Measurements from ENCODE around the gene ITGB3. TPM values are rescaled to one million over a fixed set of nuclear protein-coding genes. Genes with fewer than 3 reads are reported as not detected.
A peak's percentile ranks its signal among the peaks of the same experiment; 100 is the strongest.
"Not testable (repeated sequence)": the region's sequence is repeated elsewhere in the genome, so short reads cannot be mapped to it uniquely, and the experiment has no call there.

The ITGB3 gene
- total and polyA plus RNA-seq, 7 experiments from 2014 or later: 0.41 to 6.4 (median 0.56) TPM; not detected in 4

GRCh38 chr17:47221154-47221553 lies 32.5 kb upstream of the ITGB3 start:
- POLR2A ChIA-PET: interaction anchor here (0.6 to 1.7 kb wide), 3 partner anchors 15 to 58 kb away, joined by 3 to 9 read pairs (median 3); partner anchors contain the start of gene CDC27
- peaks cover 0 to 6% (median 0%) of the 10 kb centered on the region in 5 donors for H3K36me3 Mint-ChIP-seq
- CTCF ChIA-PET: interaction anchor here (1.2 kb wide), 1 partner anchor 37 kb away, joined by 3 read pairs; no protein-coding TSS in a partner anchor
- peaks cover 0 to 5% (median 0%) of the 10 kb centered on the region in 11 donors for H3K9me3 Mint-ChIP-seq
- Histone ChIP-seq H3K27ac (ENCODE audit: low read depth, low read length) (no peak overlapping the region), H3K4me3 (ENCODE audit: low read length) (no peak overlapping the region), H3K36me3 (ENCODE audit: control insufficient read depth in 2 of 3, insufficient read depth in 3 of 3, low read length in 3 of 3) (no peaks in the 10 kb centered on the region), H3K9me3 (ENCODE audit: control insufficient read depth in 2 of 3, low read length in 3 of 3) (no peaks in the 10 kb centered on the region), H3K4me1 (ENCODE audit: control insufficient read depth in 2 of 2, insufficient read depth in 2 of 2, low read length in 2 of 2) (peaks cover 19 to 46% of the 10 kb centered on the region in 2 donors), H3K27me3 (ENCODE audit: control insufficient read depth in 2 of 2, insufficient read depth in 2 of 2, low read length in 2 of 2) (no peaks in the 10 kb centered on the region)
- H3K27ac Mint-ChIP-seq: peak overlapping the region in 2 of 9 donors; percentile 31 to 46
- ATAC-seq: no peak
- no peak for DNase-seq
- H3K4me1 Mint-ChIP-seq: peaks cover 11 to 43% (median 22%) of the 10 kb centered on the region in 7 donors
- H3K4me3 Mint-ChIP-seq: no peak overlapping the region
- intact Hi-C loops (cut with micrococcal nuclease): loop anchor here (5.0 to 10.0 kb wide), 2 partner anchors 34 to 394 kb away; partner anchors contain the start of gene CDC27 (in 1 of the 2)
- H3K27me3 Mint-ChIP-seq: peaks cover 0 to 4% (median 0%) of the 10 kb centered on the region in 5 donors

- Mint-ChIP-seq H3K4me1 (peaks cover 11 to 39% (median 19%) of the 10 kb centered on the region in 7 donors), H3K9me3 (peaks cover 0 to 5% (median 0%) of the 10 kb centered on the region in 11 donors), H3K27ac (peak overlapping the region in 1 of 9 donors; percentile 74), H3K36me3 (peaks cover 0 to 6% (median 0%) of the 10 kb centered on the region in 5 donors), H3K4me3 (no peak overlapping the region), H3K27me3 (peaks cover 0 to 4% (median 0%) of the 10 kb centered on the region in 5 donors)
- intact Hi-C loops (cut with micrococcal nuclease): loop anchor here (5.0 to 10.0 kb wide), 2 partner anchors 35 to 393 kb away; partner anchors contain the start of gene CDC27 (in 1 of the 2)
- Histone ChIP-seq H3K4me3 (ENCODE audit: low read length) (no peak overlapping the region), H3K4me1 (ENCODE audit: control insufficient read depth in 2 of 2, insufficient read depth in 2 of 2, low read length in 2 of 2) (peaks cover 15 to 40% of the 10 kb centered on the region in 2 donors), H3K27ac (ENCODE audit: low read depth, low read length) (no peak overlapping the region), H3K27me3 (ENCODE audit: control insufficient read depth in 2 of 2, insufficient read depth in 2 of 2, low read length in 2 of 2) (no peaks in the 10 kb centered on the region), H3K9me3 (ENCODE audit: control insufficient read depth in 2 of 3, low read length in 3 of 3) (no peaks in the 10 kb centered on the region), H3K36me3 (ENCODE audit: control insufficient read depth in 2 of 3, insufficient read depth in 3 of 3, low read length in 3 of 3) (no peaks in the 10 kb centered on the region)
- ChIA-PET CTCF (no interaction called here), POLR2A (no interaction called here)
- ATAC-seq: no peak
- no peak for DNase-seq
Observed at GRCh38 chr17:47222047-47222446, 31.6 kb upstream of the ITGB3 start.

GRCh38 chr17:47223007-47223406 lies 30.6 kb upstream of the ITGB3 start:
- ChIA-PET POLR2A (no interaction called here), CTCF (no interaction called here)
- H3K4me1 ChIP-seq (ENCODE audit: control insufficient read depth in 2 of 2, insufficient read depth in 2 of 2, low read length in 2 of 2): peaks cover 11 to 31% of the 10 kb centered on the region in 2 donors
- no peaks in the 10 kb centered on the region for H3K9me3 ChIP-seq (ENCODE audit: control insufficient read depth in 2 of 3, low read length in 3 of 3)
- intact Hi-C loops (cut with micrococcal nuclease): loop anchor here (5.0 to 10.0 kb wide), 2 partner anchors 36 to 392 kb away; partner anchors contain the start of gene CDC27 (in 1 of the 2)
- H3K27me3 ChIP-seq (ENCODE audit: control insufficient read depth in 2 of 2, insufficient read depth in 2 of 2, low read length in 2 of 2): no peaks in the 10 kb centered on the region
- Mint-ChIP-seq H3K27me3 (peaks cover 0 to 4% (median 0%) of the 10 kb centered on the region in 5 donors), H3K36me3 (peaks cover 0 to 6% (median 0%) of the 10 kb centered on the region in 5 donors), H3K9me3 (peaks cover 0 to 5% (median 0%) of the 10 kb centered on the region in 11 donors), H3K27ac (no peak overlapping the region), H3K4me3 (no peak overlapping the region), H3K4me1 (peaks cover 11 to 34% (median 13%) of the 10 kb centered on the region in 7 donors)
- no peak overlapping the region for H3K4me3 ChIP-seq (ENCODE audit: low read length)
- ATAC-seq (no peak), DNase-seq (no peak)
- no peak overlapping the region for H3K27ac ChIP-seq (ENCODE audit: low read depth, low read length)
- H3K36me3 ChIP-seq (ENCODE audit: control insufficient read depth in 2 of 3, insufficient read depth in 3 of 3, low read length in 3 of 3): no peaks in the 10 kb centered on the region

GRCh38 chr17:47223460-47223859 lies 30.2 kb upstream of the ITGB3 start:
- H3K4me3 Mint-ChIP-seq: no peak overlapping the region
- H3K4me1 ChIP-seq (ENCODE audit: control insufficient read depth in 2 of 2, insufficient read depth in 2 of 2, low read length in 2 of 2): peaks cover 11 to 27% of the 10 kb centered on the region in 2 donors
- H3K36me3 ChIP-seq (ENCODE audit: control insufficient read depth in 2 of 3, insufficient read depth in 3 of 3, low read length in 3 of 3): no peaks in the 10 kb centered on the region
- H3K27ac Mint-ChIP-seq: no peak overlapping the region
- H3K4me3 ChIP-seq (ENCODE audit: low read length): no peak overlapping the region
- intact Hi-C loops (cut with micrococcal nuclease): loop anchor here (5.0 to 10.0 kb wide), 2 partner anchors 36 to 391 kb away; partner anchors contain the start of gene CDC27 (in 1 of the 2)
- H3K27me3 Mint-ChIP-seq: peaks cover 0 to 4% (median 0%) of the 10 kb centered on the region in 5 donors
- H3K9me3 Mint-ChIP-seq: peaks cover 0 to 5% (median 0%) of the 10 kb centered on the region in 11 donors
- no peak for ATAC-seq
- DNase-seq: no peak
- ChIA-PET CTCF (no interaction called here), POLR2A (no interaction called here)
- no peak overlapping the region for H3K27ac ChIP-seq (ENCODE audit: low read depth, low read length)
- H3K9me3 ChIP-seq (ENCODE audit: control insufficient read depth in 2 of 3, low read length in 3 of 3): no peaks in the 10 kb centered on the region
- peaks cover 0 to 6% (median 0%) of the 10 kb centered on the region in 5 donors for H3K36me3 Mint-ChIP-seq
- H3K4me1 Mint-ChIP-seq: peaks cover 10 to 30% (median 13%) of the 10 kb centered on the region in 7 donors
- H3K27me3 ChIP-seq (ENCODE audit: control insufficient read depth in 2 of 2, insufficient read depth in 2 of 2, low read length in 2 of 2): no peaks in the 10 kb centered on the region

- H3K27me3 Mint-ChIP-seq; H3K27ac ChIP-seq (ENCODE audit: low read depth, low read length); ATAC-seq; H3K9me3 Mint-ChIP-seq; POLR2A ChIA-PET; H3K27me3 ChIP-seq (ENCODE audit: control insufficient read depth in 2 of 2, insufficient read depth in 2 of 2, low read length in 2 of 2); H3K4me3 ChIP-seq (ENCODE audit: low read length); CTCF ChIA-PET; H3K36me3 ChIP-seq (ENCODE audit: control insufficient read depth in 2 of 3, insufficient read depth in 3 of 3, low read length in 3 of 3); H3K9me3 ChIP-seq (ENCODE audit: control insufficient read depth in 2 of 3, low read length in 3 of 3); DNase-seq; H3K36me3 Mint-ChIP-seq; H3K4me3 Mint-ChIP-seq: not testable (repeated sequence)
- peak overlapping the region in 1 of 9 donors; percentile 72 for H3K27ac Mint-ChIP-seq
- peaks cover 9 to 24% (median 13%) of the 10 kb centered on the region in 7 donors for H3K4me1 Mint-ChIP-seq
- intact Hi-C loops (cut with micrococcal nuclease): loop anchor here (5.0 to 10.0 kb wide), 2 partner anchors 37 to 391 kb away; partner anchors contain the start of gene CDC27 (in 1 of the 2)
- H3K4me1 ChIP-seq (ENCODE audit: control insufficient read depth in 2 of 2, insufficient read depth in 2 of 2, low read length in 2 of 2): peaks cover 11 to 21% of the 10 kb centered on the region in 2 donors
Observed at GRCh38 chr17:47224077-47224476, 29.6 kb upstream of the ITGB3 start.

- H3K4me3 ChIP-seq (ENCODE audit: low read length): no peak overlapping the region
- ChIA-PET POLR2A (interaction anchor here (0.6 kb wide), 2 partner anchors 7 to 324 kb away, joined by 3 to 7 read pairs; no protein-coding TSS in a partner anchor), CTCF (no interaction called here)
- DNase-seq (no peak), ATAC-seq (no peak)
- no peaks in the 10 kb centered on the region for H3K36me3 ChIP-seq (ENCODE audit: control insufficient read depth in 2 of 3, insufficient read depth in 3 of 3, low read length in 3 of 3)
- H3K9me3 ChIP-seq (ENCODE audit: control insufficient read depth in 2 of 3, low read length in 3 of 3): no peaks in the 10 kb centered on the region
- H3K36me3 Mint-ChIP-seq: peaks cover 0 to 6% (median 0%) of the 10 kb centered on the region in 5 donors
- H3K4me1 Mint-ChIP-seq: peaks cover 11 to 25% (median 19%) of the 10 kb centered on the region in 7 donors
- H3K4me1 ChIP-seq (ENCODE audit: control insufficient read depth in 2 of 2, insufficient read depth in 2 of 2, low read length in 2 of 2): peaks cover 10 to 15% of the 10 kb centered on the region in 2 donors
- no peak overlapping the region for H3K27ac Mint-ChIP-seq
- intact Hi-C loops (cut with micrococcal nuclease): loop anchor here (5.0 to 10.0 kb wide), 2 partner anchors 38 to 390 kb away; partner anchors contain the start of gene CDC27 (in 1 of the 2)
- H3K9me3 Mint-ChIP-seq: peaks cover 0 to 5% (median 0%) of the 10 kb centered on the region in 11 donors
- H3K4me3 Mint-ChIP-seq: no peak overlapping the region
- H3K27me3 ChIP-seq (ENCODE audit: control insufficient read depth in 2 of 2, insufficient read depth in 2 of 2, low read length in 2 of 2): no peaks in the 10 kb centered on the region
- H3K27ac ChIP-seq (ENCODE audit: low read depth, low read length): no peak overlapping the region
- H3K27me3 Mint-ChIP-seq: peaks cover 0 to 4% (median 0%) of the 10 kb centered on the region in 5 donors
Observed at GRCh38 chr17:47224966-47225365, 28.7 kb upstream of the ITGB3 start.
